Spleen (tissue), 7 donors: ENCODE data around the gene SUMO4.

Source experiments
- POLR2A ChIP-seq, 3 donors: fragments of 450-650 bp; IDR thresholded peaks; one replicate each; pipeline ENCODE4 v1.5.1; 2017; ENCODE audit warnings: antibody characterized with exemption in 3 of 3, mild to moderate bottlenecking in 1 of 3
- TF ChIP-seq, protein P1 (sequence below), 11 experiments: fragments of 200-600 bp in 7 of 11; fragments of 450-650 bp in 4 of 11; sonication (generic) in 4 of 11; IDR thresholded peaks in 8 of 11; conservative IDR thresholded peaks in 3 of 11; 1 replicate in 7 of 11; 2 replicates in 4 of 11; pipeline versions ENCODE4 v1.4.0 to v1.8.0; 2016 to 2021; ENCODE audit warnings: antibody characterized with exemption in 11 of 11, inconsistent platforms in 4 of 11, mild to moderate bottlenecking in 1 of 11
- donor health status: DM: no; HTN: no; CAD: no; lungs with moderate emphysema.
- donor health status: DM: no; HTN: no; CAD: no.
- donor health status: DM: no; HTN: no; CAD: no.

DNA sequence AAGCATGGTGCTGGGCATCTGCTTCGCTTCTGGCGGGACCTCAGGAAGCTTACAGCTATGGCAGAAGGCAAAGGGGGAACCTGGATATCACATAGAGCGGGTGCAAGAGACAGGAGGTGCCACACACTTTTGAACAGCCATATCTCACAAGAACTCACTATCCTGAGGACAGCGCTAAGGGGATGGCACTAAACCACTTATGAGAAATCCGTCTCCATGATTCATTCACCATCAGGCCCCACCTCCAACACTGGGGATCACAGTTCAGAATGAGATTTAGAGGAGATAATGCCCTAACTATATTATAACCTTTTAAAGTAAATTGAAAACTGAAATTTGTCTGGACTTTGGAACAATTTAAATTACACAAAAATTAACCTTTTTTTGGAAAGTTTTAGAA is 37.8 kb upstream of the SUMO4 start:
- TF ChIP-seq, protein P1, sequence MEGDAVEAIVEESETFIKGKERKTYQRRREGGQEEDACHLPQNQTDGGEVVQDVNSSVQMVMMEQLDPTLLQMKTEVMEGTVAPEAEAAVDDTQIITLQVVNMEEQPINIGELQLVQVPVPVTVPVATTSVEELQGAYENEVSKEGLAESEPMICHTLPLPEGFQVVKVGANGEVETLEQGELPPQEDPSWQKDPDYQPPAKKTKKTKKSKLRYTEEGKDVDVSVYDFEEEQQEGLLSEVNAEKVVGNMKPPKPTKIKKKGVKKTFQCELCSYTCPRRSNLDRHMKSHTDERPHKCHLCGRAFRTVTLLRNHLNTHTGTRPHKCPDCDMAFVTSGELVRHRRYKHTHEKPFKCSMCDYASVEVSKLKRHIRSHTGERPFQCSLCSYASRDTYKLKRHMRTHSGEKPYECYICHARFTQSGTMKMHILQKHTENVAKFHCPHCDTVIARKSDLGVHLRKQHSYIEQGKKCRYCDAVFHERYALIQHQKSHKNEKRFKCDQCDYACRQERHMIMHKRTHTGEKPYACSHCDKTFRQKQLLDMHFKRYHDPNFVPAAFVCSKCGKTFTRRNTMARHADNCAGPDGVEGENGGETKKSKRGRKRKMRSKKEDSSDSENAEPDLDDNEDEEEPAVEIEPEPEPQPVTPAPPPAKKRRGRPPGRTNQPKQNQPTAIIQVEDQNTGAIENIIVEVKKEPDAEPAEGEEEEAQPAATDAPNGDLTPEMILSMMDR (IDR thresholded peaks at IDR 0.05 in 8 of 11, conservative IDR thresholded peaks at IDR 0.05 in 3 of 11), result no peak
- no peak for TF ChIP-seq POLR2A (IDR thresholded peaks at IDR 0.05)
